HG02840 (cell line): ENCODE results near the gene VPS4A.

Experiments used
- ATAC-seq: cut with Tn5 transposase; IDR thresholded peaks from one replicate; pipeline ENCODE4 v1.9.1; 2021; ENCODE audit warnings: mild to moderate bottlenecking, moderate library complexity, moderate number of reproducible peaks; ENCODE audit not compliant: unreplicated experiment, low FRiP score

VPS4A gene

GRCh38 chr16:69306031-69306430 is 5.1 kb upstream of the VPS4A start:
- no peak for ATAC-seq

- no peak for ATAC-seq
Measured at GRCh38 chr16:69307091-69307490, 4.1 kb upstream of the VPS4A start.

- no peak for ATAC-seq
Measured at GRCh38 chr16:69307856-69308255, 3.3 kb upstream of the VPS4A start.

- ATAC-seq: no peak
Measured at GRCh38 chr16:69309316-69309715, 1.8 kb upstream of the VPS4A start.

- peak; percentile 46 for ATAC-seq
Measured at GRCh38 chr16:69311533-69312387, 610 bp downstream of the VPS4A start.

GRCh38 chr16:69313469-69313868 is 2.3 kb downstream of the VPS4A start:
- ATAC-seq: no peak

- ATAC-seq: no peak
Measured at GRCh38 chr16:69314534-69314933, 3.4 kb downstream of the VPS4A start.

GRCh38 chr16:69315486-69316311 is 4.5 kb downstream of the VPS4A start:
- ATAC-seq: no peak

- no peak for ATAC-seq
Measured at GRCh38 chr16:69316595-69317034, 5.5 kb downstream of the VPS4A start.

- no peak for ATAC-seq
Measured at GRCh38 chr16:69318177-69318910, 7.2 kb downstream of the VPS4A start.

- no peak for ATAC-seq
Measured at GRCh38 chr16:69318911-69319289, 7.8 kb downstream of the VPS4A start.

- ATAC-seq: no peak
Measured at GRCh38 chr16:69319381-69319780, 8.2 kb downstream of the VPS4A start.

GRCh38 chr16:69319826-69320739 is 8.9 kb downstream of the VPS4A start:
- ATAC-seq: no peak

GRCh38 chr16:69320740-69321073 is 9.6 kb downstream of the VPS4A start:
- ATAC-seq: no peak

GRCh38 chr16:69321080-69321479 is 9.9 kb downstream of the VPS4A start:
- ATAC-seq: no peak

- no peak for ATAC-seq
Measured at GRCh38 chr16:69322343-69322742, 11.2 kb downstream of the VPS4A start.

GRCh38 chr16:69323415-69323814 is 12.3 kb downstream of the VPS4A start:
- no peak for ATAC-seq

GRCh38 chr16:69324013-69324531 is 12.9 kb downstream of the VPS4A start:
- no peak for ATAC-seq

GRCh38 chr16:69324585-69325253 is 13.6 kb downstream of the VPS4A start:
- ATAC-seq: no peak
